K562 (cell line): ENCODE data around the gene PHKB. TPM values are rescaled to one million over a fixed set of nuclear protein-coding genes. Genes with fewer than 3 reads are reported as not detected.
A peak's percentile ranks its signal among the peaks of the same experiment; 100 is the strongest.

Experiments
- ATAC-seq: fragments of 200-7000 bp; cut with Tn5 transposase; 3 replicates; pipeline ENCODE4 v1.9.1; 2020; ENCODE audit warnings: moderate library complexity
- BruUV-seq: library from RNA; stranded (reverse); fragments of 400-500 nt; replicated peaks from 2 replicates; lab custom pipeline; 2021; lab: Mats Ljungman, UMichigan
- CTCF ChIA-PET: fragments of 300-600 bp; formaldehyde crosslinking; extraction: SDS; loops from one replicate; lab custom pipeline; 2021; ENCODE audit warnings: low intra/inter-chr PET ratio; lab: Yijun Ruan, JAX
- POLR2A ChIA-PET: fragments of 300-600, 350-650 bp; sonication (Branson Sonifier 250); formaldehyde crosslinking; extraction: SDS; loops from one replicate; lab custom pipeline; 2021; ENCODE audit warnings: antibody characterized with exemption, inconsistent platforms; lab: Yijun Ruan, JAX
- DNase-seq, 4 experiments: peaks; one replicate each; pipeline versions ENCODE4 v3.0.0 to v3.0.0-alpha.2; 2011 to 2018; ENCODE audit warnings: low spot score in 3 of 4, mixed read lengths in 3 of 4; ENCODE audit errors: extremely low read depth in 1 of 4
- FAIRE-seq: peaks from 2 replicates; lab custom pipeline; 2011; peaks lifted over from hg19 to GRCh38; lab: Jason Lieb, UNC
- H2AFZ ChIP-seq: 2 replicates; pipeline ENCODE4 v1.6.0; 2011; ENCODE audit warnings: low read depth, low read length, control low read depth, inconsistent platforms
- H3K27ac ChIP-seq: fragments of 200-600 bp; 3 replicates; pipeline ENCODE4 v1.8.0; 2011; ENCODE audit warnings: low read depth, mild to moderate bottlenecking, control low read depth, inconsistent platforms, low read length, moderate library complexity, mixed read lengths; ENCODE audit errors: extremely low read depth
- H3K27me3 ChIP-seq, 2 experiments: fragments of 300-600 bp in 1 of 2; 2 replicates in 1 of 2; 3 replicates in 1 of 2; pipeline versions ENCODE4 v1.6.0 to v1.8.0; 2011; ENCODE audit warnings: inconsistent platforms in 2 of 2, low read length in 2 of 2, mild to moderate bottlenecking in 1 of 2, mixed read lengths in 1 of 2, moderate library complexity in 1 of 2; ENCODE audit not compliant: control insufficient read depth in 2 of 2, insufficient read depth in 2 of 2
- H3K36me3 ChIP-seq: fragments of 300-600 bp; 3 replicates; pipeline ENCODE4 v1.8.0; 2011; ENCODE audit warnings: mild to moderate bottlenecking, low read length, inconsistent platforms; ENCODE audit not compliant: control insufficient read depth, insufficient read depth
- H3K4me1 ChIP-seq, 2 experiments: fragments of 200-600 bp in 1 of 2; replicated peaks in 1 of 2; 2 replicates in 1 of 2; 3 replicates in 1 of 2; pipeline versions ENCODE4 v1.5.1 to v1.8.0; 2011; ENCODE audit warnings: inconsistent platforms in 2 of 2, low read length in 2 of 2, mild to moderate bottlenecking in 1 of 2, mixed read lengths in 1 of 2, moderate library complexity in 1 of 2; ENCODE audit not compliant: control insufficient read depth in 2 of 2, insufficient read depth in 2 of 2
- H3K4me2 ChIP-seq: 2 replicates; pipeline ENCODE4 v1.6.1; 2011; ENCODE audit warnings: low read length, control low read depth, inconsistent platforms, mixed read lengths; ENCODE audit not compliant: insufficient read depth
- H3K4me3 ChIP-seq: fragments of 200-600 bp; sonication (generic), shearing (Covaris generic); 2 replicates; pipeline ENCODE4 v1.5.1; 2016; ENCODE audit warnings: control low read depth, inconsistent platforms
- H3K79me2 ChIP-seq: fragments of 200-600 bp; 3 replicates; pipeline ENCODE4 v1.8.0; 2011; ENCODE audit warnings: low read length, inconsistent platforms; ENCODE audit not compliant: control insufficient read depth, insufficient read depth
- H3K9ac ChIP-seq, 2 experiments: 2 replicates each; pipeline versions ENCODE4 v1.6.0 to v1.6.1; 2011; ENCODE audit warnings: low read depth in 2 of 2, low read length in 2 of 2, control low read depth in 1 of 2, inconsistent platforms in 1 of 2, mild to moderate bottlenecking in 1 of 2, mixed read lengths in 1 of 2; ENCODE audit not compliant: insufficient read depth in 1 of 2
- H3K9me1 ChIP-seq: one replicate; pipeline ENCODE4 v1.6.0; 2011; ENCODE audit warnings: inconsistent platforms, mild to moderate bottlenecking, low read length, moderate library complexity; ENCODE audit not compliant: control insufficient read depth, insufficient read depth
- H3K9me3 ChIP-seq: replicated peaks from 2 replicates; pipeline ENCODE4 v1.5.1; 2011; ENCODE audit warnings: low read depth, low read length, inconsistent platforms; ENCODE audit not compliant: control insufficient read depth, insufficient read depth
- H4K20me1 ChIP-seq: replicated peaks from 2 replicates; pipeline ENCODE4 v1.6.1; 2011; ENCODE audit warnings: low read length, inconsistent platforms, mixed read lengths; ENCODE audit not compliant: control insufficient read depth, insufficient read depth
- ASH1L ChIP-seq: fragments of 450-650 bp; IDR thresholded peaks from 2 replicates; pipeline ENCODE4 v1.6.1; 2018; ENCODE audit warnings: borderline replicate concordance, mild to moderate bottlenecking, low read depth; ENCODE audit not compliant: partially characterized antibody
- HEY1 ChIP-seq: fragments of 250-450 bp; sonication (Bioruptor Pico); IDR thresholded peaks from 2 replicates; pipeline ENCODE4 v1.5.0; 2020; ENCODE audit warnings: mild to moderate bottlenecking, moderate library complexity, borderline replicate concordance
- MECOM ChIP-seq: fragments of 250-450 bp; sonication (Bioruptor Pico); IDR thresholded peaks from 2 replicates; pipeline ENCODE4 v1.8.0; 2022; ENCODE audit warnings: inconsistent platforms
- NFE2L1 ChIP-seq: fragments of 450-650 bp; IDR thresholded peaks from 2 replicates; pipeline ENCODE4 v1.6.1; 2016; ENCODE audit warnings: missing genetic modification characterization, low read depth, mild to moderate bottlenecking, missing compliant biosample characterization, moderate library complexity, borderline replicate concordance
- POLR2A ChIP-seq: fragments of 450-650 bp; conservative IDR thresholded peaks from 2 replicates; pipeline ENCODE4 v1.6.1; 2016
- POLR2H ChIP-seq: IDR thresholded peaks from 2 replicates; pipeline ENCODE4 v1.6.1; 2016; ENCODE audit warnings: missing genetic modification characterization, low read depth, mild to moderate bottlenecking, control low read depth, missing compliant biosample characterization, moderate library complexity
- POU5F1 ChIP-seq: fragments of 150-350 bp; IDR thresholded peaks from 2 replicates; pipeline ENCODE4 v1.6.1; 2014; ENCODE audit warnings: borderline replicate concordance, low read length, low read depth, mild to moderate bottlenecking; ENCODE audit not compliant: partially characterized antibody
- RBM17 ChIP-seq: fragments of 200-400 bp; formaldehyde crosslinking; IDR thresholded peaks from 2 replicates; pipeline ENCODE4 v1.6.1; 2017; ENCODE audit warnings: low read depth, mild to moderate bottlenecking, low read length, borderline replicate concordance
- SREBF1 ChIP-seq: fragments of 150-350 bp; IDR thresholded peaks from 2 replicates; pipeline ENCODE4 v1.6.1; 2014; ENCODE audit warnings: antibody characterized with exemption, low read depth, low read length, borderline replicate concordance
- YY1 ChIP-seq, 3 experiments: IDR thresholded peaks; 2 replicates each; pipeline ENCODE4 v1.6.1; 2011; ENCODE audit warnings: low read length in 2 of 3, mild to moderate bottlenecking in 2 of 3, moderate library complexity in 2 of 3, borderline replicate concordance in 1 of 3, control low read depth in 1 of 3, low read depth in 1 of 3; ENCODE audit not compliant: insufficient read depth in 3 of 3, insufficient replicate concordance in 2 of 3, control insufficient read depth in 1 of 3, insufficient read length in 1 of 3; ENCODE audit errors: extremely low read depth in 1 of 3
- ZNF57 ChIP-seq: fragments of 450-650 bp; formaldehyde crosslinking; IDR thresholded peaks from 2 replicates; pipeline ENCODE4 v1.4.0; 2020; ENCODE audit warnings: mild to moderate bottlenecking, moderate library complexity
- WGBS: fragments of 100-300 bp; shearing (Covaris generic); methylation state at CpG from one replicate; pipeline ENCODE4 v1.1.6; 2016; ENCODE audit warnings: low coverage, mixed read lengths; ENCODE audit not compliant: insufficient coverage; ENCODE audit errors: missing lambda C conversion rate; 5-methylcytosine and 5-hydroxymethylcytosine counted together
- in situ Hi-C: fragments of 300-500 bp; cut with MboI; formaldehyde crosslinking; loops from 4 replicates; pipeline ENCODE4 v1.15.0; 2018; ENCODE audit warnings: inconsistent platforms, mixed read lengths
- intact Hi-C: fragments of 100-400 bp; cut with micrococcal nuclease; formaldehyde crosslinking; loops from 2 replicates; pipeline ENCODE4 v1.14.2; 2022
- polyA plus RNA-seq, 8 experiments: library from polyadenylated mRNA; depleted of rRNA in 4 of 8; stranded (reverse) in 5 of 8; unstranded in 3 of 8; fragments of >200 nt; fragmentation: Nextera tagmentation in 2 of 8; fragmentation: Illumina TruSeq in 1 of 8; extraction: Ambion mirVana in 2 of 8; extraction: Trizol in 1 of 8; gene quantifications; 2 replicates each; pipeline versions ENCODE4 v1.2.1 to v1.2.3, GENCODE V29; 2011 to 2014; ENCODE audit warnings: inconsistent platforms in 1 of 8, missing spikeins in 1 of 8
- total RNA-seq, 7 experiments: library from RNA; depleted of rRNA in 6 of 7; stranded (reverse); fragments of >200 nt in 6 of 7; fragmentation: Illumina TruSeq in 2 of 7; extraction: Trizol in 2 of 7; gene quantifications; 2 replicates each; pipeline versions ENCODE4 v1.2.1 to v1.2.3, GENCODE V29; 2011 to 2021; ENCODE audit warnings: low replicate concordance in 1 of 7
- TF ChIP-seq, protein P1 (sequence below): fragments of 450-650 bp; IDR thresholded peaks from 2 replicates; pipeline ENCODE4 v1.6.1; 2016; ENCODE audit warnings: borderline replicate concordance
- TF ChIP-seq, protein P2 (sequence below): fragments of 450-650 bp; formaldehyde crosslinking; IDR thresholded peaks from 2 replicates; pipeline ENCODE4 v1.4.0; 2020; ENCODE audit warnings: mild to moderate bottlenecking, moderate library complexity

PHKB gene
- total and polyA plus RNA-seq, 9 of the 15 experiments (the other 6 are each of a cell fraction or from before 2014, with no cell fraction given): 24.7 to 92.3 (median 67.0) TPM

DNA sequence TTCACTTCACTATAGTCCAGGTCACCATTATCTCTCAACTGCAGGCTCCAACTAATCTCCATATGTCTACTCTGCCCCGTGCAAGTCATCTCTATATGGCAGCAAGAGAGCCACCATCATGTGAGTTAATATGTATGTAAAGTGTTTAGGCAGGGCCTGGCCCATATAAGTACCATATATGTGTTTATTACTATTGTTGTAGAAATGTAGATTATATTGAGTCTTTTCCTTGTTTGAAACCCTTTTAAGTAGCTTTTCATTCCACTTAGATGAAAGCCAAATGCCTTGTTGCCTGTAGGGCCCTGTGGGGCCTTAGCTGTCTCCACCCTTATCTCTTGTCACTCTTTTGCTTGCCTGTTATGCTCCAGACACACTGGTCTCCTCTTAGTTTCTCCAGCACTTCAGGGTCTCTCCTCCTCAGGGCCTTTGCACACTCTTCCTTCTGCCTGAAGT is 164.0 kb downstream of the PHKB start:
- in situ Hi-C loops: no loop called here
- TF ChIP-seq NFE2L1 (tag) (no peak), HEY1 (CRISPR knock-in tag) (no peak), POU5F1 (no peak), POLR2H (tag) (no peak), RBM17 (no peak), SREBF1 (no peak), YY1 (IDR thresholded peaks at IDR 0.05; ENCODE audit: borderline replicate concordance in 1 of 3, control insufficient read depth in 1 of 3, extremely low read depth in 1 of 3, insufficient read depth in 3 of 3, insufficient read length in 1 of 3, insufficient replicate concordance in 2 of 3, low read depth in 1 of 3, low read length in 2 of 3) (peak in 1 of 3 experiments; percentile 54), ZNF57 (CRISPR knock-in tag) (no peak), MECOM (CRISPR knock-in tag) (0 out of 2 replicates have a peak, but pooled peaks have one; percentile 33), POLR2A (no peak), ASH1L (no peak)
- TF ChIP-seq, protein P1, sequence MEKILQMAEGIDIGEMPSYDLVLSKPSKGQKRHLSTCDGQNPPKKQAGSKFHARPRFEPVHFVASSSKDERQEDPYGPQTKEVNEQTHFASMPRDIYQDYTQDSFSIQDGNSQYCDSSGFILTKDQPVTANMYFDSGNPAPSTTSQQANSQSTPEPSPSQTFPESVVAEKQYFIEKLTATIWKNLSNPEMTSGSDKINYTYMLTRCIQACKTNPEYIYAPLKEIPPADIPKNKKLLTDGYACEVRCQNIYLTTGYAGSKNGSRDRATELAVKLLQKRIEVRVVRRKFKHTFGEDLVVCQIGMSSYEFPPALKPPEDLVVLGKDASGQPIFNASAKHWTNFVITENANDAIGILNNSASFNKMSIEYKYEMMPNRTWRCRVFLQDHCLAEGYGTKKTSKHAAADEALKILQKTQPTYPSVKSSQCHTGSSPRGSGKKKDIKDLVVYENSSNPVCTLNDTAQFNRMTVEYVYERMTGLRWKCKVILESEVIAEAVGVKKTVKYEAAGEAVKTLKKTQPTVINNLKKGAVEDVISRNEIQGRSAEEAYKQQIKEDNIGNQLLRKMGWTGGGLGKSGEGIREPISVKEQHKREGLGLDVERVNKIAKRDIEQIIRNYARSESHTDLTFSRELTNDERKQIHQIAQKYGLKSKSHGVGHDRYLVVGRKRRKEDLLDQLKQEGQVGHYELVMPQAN: no peak
- TF ChIP-seq, protein P2, sequence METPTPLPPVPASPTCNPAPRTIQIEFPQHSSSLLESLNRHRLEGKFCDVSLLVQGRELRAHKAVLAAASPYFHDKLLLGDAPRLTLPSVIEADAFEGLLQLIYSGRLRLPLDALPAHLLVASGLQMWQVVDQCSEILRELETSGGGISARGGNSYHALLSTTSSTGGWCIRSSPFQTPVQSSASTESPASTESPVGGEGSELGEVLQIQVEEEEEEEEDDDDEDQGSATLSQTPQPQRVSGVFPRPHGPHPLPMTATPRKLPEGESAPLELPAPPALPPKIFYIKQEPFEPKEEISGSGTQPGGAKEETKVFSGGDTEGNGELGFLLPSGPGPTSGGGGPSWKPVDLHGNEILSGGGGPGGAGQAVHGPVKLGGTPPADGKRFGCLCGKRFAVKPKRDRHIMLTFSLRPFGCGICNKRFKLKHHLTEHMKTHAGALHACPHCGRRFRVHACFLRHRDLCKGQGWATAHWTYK: no peak

More for the DNA sequence above, 164.0 kb downstream of the PHKB start:
- Histone ChIP-seq H4K20me1 (no peaks in the 10 kb centered on the region), H3K4me2 (peak overlapping the region; percentile 56; the same call in 1 of the 2 replicates), H3K27me3 (no peaks in the 10 kb centered on the region), H3K9me3 (no peaks in the 10 kb centered on the region), H3K9me1 (no peaks in the 10 kb centered on the region), H2AFZ (peak overlapping the region; percentile 61; the same call in 1 of the 2 replicates), H3K27ac (peak overlapping the region; percentile 84), H3K36me3 (peaks cover 5% of the 10 kb centered on the region; the same call in 1 of the 3 replicates), H3K9ac (peak overlapping the region in 1 of 2 experiments; percentile 47; a peak in 2 of 4 replicates), H3K4me3 (no peak overlapping the region), H3K4me1 (peaks cover 10 to 34% of the 10 kb centered on the region in 2 experiments; a peak in 3 of 5 replicates), H3K79me2 (peaks cover 23% of the 10 kb centered on the region)
- peak; percentile 94 for ATAC-seq
- ChIA-PET POLR2A (interaction anchor here (0.5 to 0.7 kb wide), 4 partner anchors 8 to 638 kb away, joined by 3 to 4 read pairs (median 4); no protein-coding TSS in a partner anchor), CTCF (no interaction called here)
- BruUV-seq: no TSS peak
- FAIRE-seq: peak; percentile 83
- peak; percentile 29 to 85 (median 56) for DNase-seq
- 0% methylated on average over 1 of the region's 1 CpG for WGBS
- intact Hi-C loops: no loop called here
